ENCODE results near the gene FRMD7. TPM values are rescaled to one million over a fixed set of nuclear protein-coding genes. Genes with fewer than 3 reads are reported as not detected.

The FRMD7 gene
- total and polyA plus RNA-seq, 10 of the 15 experiments (the other 5 are each of a cell fraction or from before 2014, with no cell fraction given) = 0.03 to 0.94 TPM; not detected in 8

DNA sequence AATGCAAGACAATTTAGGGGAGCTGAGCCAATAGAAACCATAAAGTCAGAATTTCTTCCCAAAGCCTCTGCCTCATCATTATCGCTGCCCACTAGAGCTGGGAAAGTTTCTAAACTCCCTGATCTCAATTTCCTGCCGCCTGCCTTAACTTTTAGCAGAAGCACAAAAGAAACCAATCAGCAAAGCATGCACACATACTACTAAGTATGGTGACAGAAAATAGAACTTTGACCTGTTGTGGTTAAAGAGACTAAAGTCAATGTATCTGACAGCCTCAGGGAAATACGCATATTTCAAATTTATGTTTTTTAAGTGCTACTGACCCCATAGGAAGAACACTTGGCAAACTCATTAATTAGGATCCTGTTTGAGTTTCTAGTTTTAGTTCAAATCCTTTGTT lies 94.7 kb downstream of the FRMD7 start (continued):
- TF ChIP-seq BHLHE40 (IDR thresholded peaks at IDR 0.05; ENCODE audit: borderline replicate concordance in 1 of 2, low read depth in 2 of 2, low read length in 1 of 2) (peak in 1 of 2 experiments; percentile 32; a peak in 1 of 4 replicates), PAX5 (IDR thresholded peaks at IDR 0.05; ENCODE audit: borderline replicate concordance, low read depth, low read length) (no peak), CREM (IDR thresholded peaks at IDR 0.05; ENCODE audit: low read depth) (0 out of 2 replicates have a peak, but pooled peaks have one; percentile 10), NR2F1 (conservative IDR thresholded peaks at IDR 0.05) (peak; percentile 90), MEF2B (IDR thresholded peaks at IDR 0.05; ENCODE audit: partially characterized antibody, poor library complexity, severe bottlenecking) (peak; percentile 19), CHD1 (IDR thresholded peaks at IDR 0.05; ENCODE audit: low read depth, low read length) (no peak)

DNA sequence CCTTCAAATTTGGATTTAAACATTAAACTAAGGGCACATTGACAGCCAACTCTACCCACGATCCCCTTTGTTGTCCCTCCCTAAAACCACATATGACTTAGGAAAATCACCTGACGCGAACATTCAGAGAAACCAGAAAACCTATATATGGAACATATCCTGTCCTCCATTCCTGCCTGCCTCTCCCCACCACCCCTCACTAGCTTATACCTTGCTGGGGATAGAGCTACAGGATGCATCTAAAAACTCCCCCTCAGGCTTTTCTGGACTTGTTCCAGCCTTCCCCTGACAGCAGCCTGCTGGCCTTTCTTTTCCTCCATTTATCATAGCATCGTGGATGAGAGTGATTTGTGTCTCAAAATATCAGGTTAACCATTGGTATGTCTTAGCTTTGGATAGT lies 96.0 kb downstream of the FRMD7 start:
- ATAC-seq = peak; percentile 8; the same call in 1 of the 3 replicates
- POLR2A ChIA-PET = interaction anchor here (2.0 kb wide), 1 partner anchor 8 kb away, joined by 14 read pairs; no protein-coding TSS in a partner anchor
- intact Hi-C loops (cut with micrococcal nuclease; ENCODE audit: unreplicated experiment) (loop anchor here (5.0 kb wide), 1 partner anchor 450 kb away; no protein-coding TSS in a partner anchor), in situ Hi-C loops (cut with MboI) (loop anchor here (5.0 kb wide), 1 partner anchor 185 kb away; the partner anchor contains the start of gene RAP2C)
- no peaks in the 10 kb centered on the region for H3K36me3 ChIP-seq (ENCODE audit: control insufficient read depth in 2 of 2, insufficient read depth in 2 of 2, low read length in 1 of 2)
- H3K79me2 ChIP-seq (ENCODE audit: control insufficient read depth, insufficient read depth, low read length) = peaks cover 83% of the 10 kb centered on the region
- H3K27me3 ChIP-seq (replicated peaks in 1 of 2; ENCODE audit: control insufficient read depth in 2 of 2, insufficient read depth in 2 of 2, low read length in 1 of 2) = no peaks in the 10 kb centered on the region
- peak overlapping the region; percentile 36; the same call in 1 of the 2 replicates for H3K27ac ChIP-seq (ENCODE audit: control insufficient read depth, insufficient read depth)
- H3K4me3 ChIP-seq = peak overlapping the region; percentile 22; the same call in 1 of the 2 replicates
- FAIRE-seq = no peak
- BruUV-seq (replicated peaks) = no TSS peak
- SMC1A ChIA-PET (ENCODE audit: uncharacterized antibody, unreplicated experiment) = interaction anchor here (1.1 to 1.9 kb wide), 2 partner anchors 8 to 45 kb away, joined by 3 to 9 read pairs; no protein-coding TSS in a partner anchor
- no peak overlapping the region for H3K9ac ChIP-seq (ENCODE audit: control insufficient read depth, insufficient read depth, low read length)
- no peak for TF ChIP-seq BMI1 (IDR thresholded peaks at IDR 0.05; ENCODE audit: borderline replicate concordance)
- TF ChIP-seq DPF2 (IDR thresholded peaks at IDR 0.05) = no peak
- TF ChIP-seq SREBF1 (IDR thresholded peaks at IDR 0.05; ENCODE audit: low read length) = no peak
- TF ChIP-seq, protein P1, sequence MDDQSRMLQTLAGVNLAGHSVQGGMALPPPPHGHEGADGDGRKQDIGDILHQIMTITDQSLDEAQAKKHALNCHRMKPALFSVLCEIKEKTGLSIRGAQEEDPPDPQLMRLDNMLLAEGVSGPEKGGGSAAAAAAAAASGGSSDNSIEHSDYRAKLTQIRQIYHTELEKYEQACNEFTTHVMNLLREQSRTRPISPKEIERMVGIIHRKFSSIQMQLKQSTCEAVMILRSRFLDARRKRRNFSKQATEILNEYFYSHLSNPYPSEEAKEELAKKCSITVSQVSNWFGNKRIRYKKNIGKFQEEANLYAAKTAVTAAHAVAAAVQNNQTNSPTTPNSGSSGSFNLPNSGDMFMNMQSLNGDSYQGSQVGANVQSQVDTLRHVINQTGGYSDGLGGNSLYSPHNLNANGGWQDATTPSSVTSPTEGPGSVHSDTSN (IDR thresholded peaks at IDR 0.05; ENCODE audit: insufficient replicate concordance, low read depth, low read length) = no peak
- TF ChIP-seq, protein P2, sequence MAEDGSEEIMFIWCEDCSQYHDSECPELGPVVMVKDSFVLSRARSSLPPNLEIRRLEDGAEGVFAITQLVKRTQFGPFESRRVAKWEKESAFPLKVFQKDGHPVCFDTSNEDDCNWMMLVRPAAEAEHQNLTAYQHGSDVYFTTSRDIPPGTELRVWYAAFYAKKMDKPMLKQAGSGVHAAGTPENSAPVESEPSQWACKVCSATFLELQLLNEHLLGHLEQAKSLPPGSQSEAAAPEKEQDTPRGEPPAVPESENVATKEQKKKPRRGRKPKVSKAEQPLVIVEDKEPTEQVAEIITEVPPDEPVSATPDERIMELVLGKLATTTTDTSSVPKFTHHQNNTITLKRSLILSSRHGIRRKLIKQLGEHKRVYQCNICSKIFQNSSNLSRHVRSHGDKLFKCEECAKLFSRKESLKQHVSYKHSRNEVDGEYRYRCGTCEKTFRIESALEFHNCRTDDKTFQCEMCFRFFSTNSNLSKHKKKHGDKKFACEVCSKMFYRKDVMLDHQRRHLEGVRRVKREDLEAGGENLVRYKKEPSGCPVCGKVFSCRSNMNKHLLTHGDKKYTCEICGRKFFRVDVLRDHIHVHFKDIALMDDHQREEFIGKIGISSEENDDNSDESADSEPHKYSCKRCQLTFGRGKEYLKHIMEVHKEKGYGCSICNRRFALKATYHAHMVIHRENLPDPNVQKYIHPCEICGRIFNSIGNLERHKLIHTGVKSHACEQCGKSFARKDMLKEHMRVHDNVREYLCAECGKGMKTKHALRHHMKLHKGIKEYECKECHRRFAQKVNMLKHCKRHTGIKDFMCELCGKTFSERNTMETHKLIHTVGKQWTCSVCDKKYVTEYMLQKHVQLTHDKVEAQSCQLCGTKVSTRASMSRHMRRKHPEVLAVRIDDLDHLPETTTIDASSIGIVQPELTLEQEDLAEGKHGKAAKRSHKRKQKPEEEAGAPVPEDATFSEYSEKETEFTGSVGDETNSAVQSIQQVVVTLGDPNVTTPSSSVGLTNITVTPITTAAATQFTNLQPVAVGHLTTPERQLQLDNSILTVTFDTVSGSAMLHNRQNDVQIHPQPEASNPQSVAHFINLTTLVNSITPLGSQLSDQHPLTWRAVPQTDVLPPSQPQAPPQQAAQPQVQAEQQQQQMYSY (CRISPR knock-in tag; IDR thresholded peaks at IDR 0.05) = no peak
- TF ChIP-seq RUNX3 (IDR thresholded peaks at IDR 0.05; ENCODE audit: low read length) = no peak
- TF ChIP-seq ZNF217 (IDR thresholded peaks at IDR 0.05) = no peak
- TF ChIP-seq SPI1 (IDR thresholded peaks at IDR 0.05; ENCODE audit: borderline replicate concordance, insufficient read depth, low read depth, low read length) = no peak
- no peak for TF ChIP-seq NR2C2 (IDR thresholded peaks at IDR 0.05; ENCODE audit: borderline replicate concordance, control insufficient read depth, insufficient read length, low read depth)
- no peak for TF ChIP-seq SMAD5 (IDR thresholded peaks at IDR 0.05; ENCODE audit: low read depth)
- no peak for TF ChIP-seq EGR1 (IDR thresholded peaks at IDR 0.05; ENCODE audit: borderline replicate concordance in 1 of 2, low read depth in 2 of 2, low read length in 2 of 2)
- CTCF ChIA-PET = interaction anchor here (0.6 kb wide), 1 partner anchor 13 kb away, joined by 3 read pairs; no protein-coding TSS in a partner anchor
- H3K4me1 ChIP-seq (ENCODE audit: control insufficient read depth, insufficient read depth, low read length) = no peaks in the 10 kb centered on the region; the same call in 1 of the 2 replicates
- H4K20me1 ChIP-seq (ENCODE audit: control insufficient read depth, insufficient read depth) = no peaks in the 10 kb centered on the region
- 11% methylated on average over 4 of the region's 4 CpGs for WGBS (ENCODE audit: insufficient coverage, insufficient replicate concordance, low lambda C conversion rate, missing lambda C conversion rate)
- no peak overlapping the region for H2AFZ ChIP-seq (ENCODE audit: control insufficient read depth, low read depth, low read length)
- H3K4me2 ChIP-seq (ENCODE audit: control insufficient read depth, insufficient read depth) = peak overlapping the region; percentile 11; the same call in 1 of the 2 replicates
- no peak for DNase-seq (ENCODE audit: low read depth, low spot score)
- RAD21 ChIA-PET (ENCODE audit: unreplicated experiment) = no interaction called here
- H3K9me3 ChIP-seq (replicated peaks; ENCODE audit: control insufficient read depth, insufficient read depth, low read length) = no peaks in the 10 kb centered on the region
